Vagina (tissue), 2 donors: Measurements from ENCODE around the gene PLEKHF1.

Experiments
- CTCF ChIP-seq, 3 experiments: fragments of 450-650 bp in 2 of 3; fragments of 200-600 bp in 1 of 3; sonication (generic) in 1 of 3; IDR thresholded peaks; one replicate each; pipeline ENCODE4 v1.5.1; 2017 to 2019; ENCODE audit warnings: antibody characterized with exemption in 3 of 3, mild to moderate bottlenecking in 2 of 3, moderate library complexity in 2 of 3
- POLR2A ChIP-seq, 2 donors: fragments of 450-650 bp; IDR thresholded peaks; one replicate each; pipeline ENCODE4 v1.6.1; 2017; ENCODE audit warnings: antibody characterized with exemption in 2 of 2, mild to moderate bottlenecking in 2 of 2, moderate library complexity in 2 of 2
- POLR2AphosphoS5 ChIP-seq, 2 donors: sonication (generic); formaldehyde crosslinking; IDR thresholded peaks; one replicate each; pipeline ENCODE4 v1.9.0; 2017; ENCODE audit warnings: antibody characterized with exemption in 2 of 2, mild to moderate bottlenecking in 2 of 2, low read depth in 1 of 2; ENCODE audit not compliant: insufficient read depth in 1 of 2

DNA sequence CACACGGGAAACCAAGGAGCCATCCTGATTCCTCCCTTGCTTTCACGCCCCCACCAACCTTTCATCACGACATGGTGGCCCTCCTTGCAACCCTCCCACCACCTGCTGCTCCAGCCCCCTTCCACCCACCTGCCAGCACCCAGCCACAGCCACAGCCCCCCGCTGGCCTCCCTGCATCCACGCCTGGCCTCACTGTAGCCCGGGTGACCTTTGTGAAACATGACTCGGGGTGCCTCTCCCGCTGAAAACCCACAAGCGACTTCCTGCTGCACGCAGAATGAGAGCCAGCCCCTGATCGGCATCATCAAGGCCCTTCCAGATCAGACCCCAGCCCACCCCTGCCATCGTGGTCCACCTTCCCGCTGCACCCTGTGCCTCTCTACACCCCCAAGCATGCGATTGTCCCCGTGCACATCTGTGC is 44.3 kb upstream of the PLEKHF1 start:
- no peak for TF ChIP-seq POLR2AphosphoS5 (IDR thresholded peaks at IDR 0.05; ENCODE audit: insufficient read depth in 1 of 2, low read depth in 1 of 2)
- TF ChIP-seq POLR2A (IDR thresholded peaks at IDR 0.05): no peak
- TF ChIP-seq CTCF (IDR thresholded peaks at IDR 0.05): no peak
